Esophagus squamous epithelium (tissue), 5 donors: Measurements from ENCODE around the gene CMTM6. TPM values are rescaled to one million over a fixed set of nuclear protein-coding genes. Genes with fewer than 3 reads are reported as not detected.
A peak's percentile ranks its signal among the peaks of the same experiment; 100 is the strongest.
"Not testable (repeated sequence)": the region's sequence is repeated elsewhere in the genome, so short reads cannot be mapped to it uniquely, and the experiment has no call there.

Experiments
- DNase-seq: peaks from one replicate; lab custom pipeline; 2025; lab: John Stamatoyannopoulos, UW
- H3K27ac ChIP-seq, 4 donors: fragments of 200-600 bp; sonication (generic); one replicate each; pipeline ENCODE4 v1.5.1; 2016 to 2019; ENCODE audit warnings: mild to moderate bottlenecking in 1 of 4
- H3K27me3 ChIP-seq, 4 donors: fragments of 200-600 bp; sonication (generic); 1 replicate in 3 of 4; 2 replicates in 1 of 4; pipeline versions ENCODE4 v1.5.1 to v1.6.0; 2017 to 2021; ENCODE audit warnings: antibody characterized with exemption in 1 of 4
- H3K36me3 ChIP-seq, 3 donors: fragments of 200-600 bp; sonication (generic); one replicate each; pipeline ENCODE4 v1.5.1; 2016 to 2019
- H3K4me1 ChIP-seq, 3 donors: fragments of 200-600 bp; sonication (generic); one replicate each; pipeline ENCODE4 v1.5.1; 2017 to 2019
- H3K4me3 ChIP-seq, 4 donors: fragments of 200-600 bp; sonication (generic); 1 replicate in 3 of 4; 2 replicates in 1 of 4; pipeline ENCODE4 v1.5.1; 2016 to 2019; ENCODE audit warnings: mild to moderate bottlenecking in 2 of 4, moderate library complexity in 1 of 4
- H3K9me3 ChIP-seq, 3 donors: fragments of 200-600 bp; sonication (generic); one replicate each; pipeline ENCODE4 v1.5.1; 2016 to 2019
- CTCF ChIP-seq, 6 experiments: fragments of 450-650 bp in 4 of 6; fragments of 200-600 bp in 2 of 6; sonication (generic) in 2 of 6; IDR thresholded peaks; one replicate each; pipeline ENCODE4 v1.5.1; 2016 to 2019; ENCODE audit warnings: antibody characterized with exemption in 6 of 6, mild to moderate bottlenecking in 4 of 6, moderate library complexity in 4 of 6
- POLR2A ChIP-seq, 4 donors: fragments of 450-650 bp; IDR thresholded peaks; one replicate each; pipeline ENCODE4 v1.6.1; 2017; ENCODE audit warnings: antibody characterized with exemption in 4 of 4, mild to moderate bottlenecking in 4 of 4, moderate library complexity in 3 of 4
- WGBS, 2 donors: methylation state at CpG; one replicate each; pipeline ENCODE4 v1.1.5; 2018; 5-methylcytosine and 5-hydroxymethylcytosine counted together
- intact Hi-C: fragments of 100-400 bp; cut with DNase I; formaldehyde crosslinking; loops from one replicate; pipeline ENCODE4 v1.15.0; 2022
- total RNA-seq, 4 donors: library from RNA; depleted of rRNA; stranded (reverse); fragments of >200 nt; gene quantifications; one replicate each; pipeline ENCODE4 v1.1.0, GENCODE V29; 2016
- donor health status: DM: yes; HTN: yes; CAD: no.

The CMTM6 gene
- total RNA-seq, 4 donors from 2014 or later: 36.6 to 70.9 (median 63.9) TPM

- DNase-seq: no peak
- TF ChIP-seq POLR2A (IDR thresholded peaks at IDR 0.05) (no peak), CTCF (IDR thresholded peaks at IDR 0.05) (no peak)
- Histone ChIP-seq H3K27ac (no peak overlapping the region), H3K9me3 (no peaks in the 10 kb centered on the region), H3K4me1 (no peaks in the 10 kb centered on the region), H3K36me3 (peaks cover 0 to 32% (median 8%) of the 10 kb centered on the region in 3 donors), H3K27me3 (no peaks in the 10 kb centered on the region), H3K4me3 (no peak overlapping the region)
- intact Hi-C loops: no loop called here
- WGBS, 2 donors: 35 to 79% methylated on average over 1 of the region's 1 CpG
These were observed 22.0 kb downstream of the CMTM6 start for GRCh38 chr3:32480604-32481003.

- Histone ChIP-seq H3K9me3 (no peaks in the 10 kb centered on the region), H3K27ac (no peak overlapping the region), H3K36me3 (peaks cover 0 to 7% (median 0%) of the 10 kb centered on the region in 3 donors), H3K4me1 (peaks cover 11 to 16% (median 12%) of the 10 kb centered on the region in 3 donors), H3K27me3 (no peaks in the 10 kb centered on the region), H3K4me3 (no peak overlapping the region)
- 79 to 100% methylated on average over 2 of the region's 2 CpGs for WGBS, 2 donors
- no peak for TF ChIP-seq POLR2A (IDR thresholded peaks at IDR 0.05)
- no peak for DNase-seq
- intact Hi-C loops: no loop called here
These were observed 28.5 kb downstream of the CMTM6 start for GRCh38 chr3:32474201-32474600.

GRCh38 chr3:32472151-32472550 is 30.5 kb downstream of the CMTM6 start:
- DNase-seq, H3K27me3 ChIP-seq, H3K4me3 ChIP-seq, intact Hi-C loops, H3K27ac ChIP-seq, H3K36me3 ChIP-seq, H3K9me3 ChIP-seq: not testable (repeated sequence)
- WGBS, 2 donors: 93 to 97% methylated on average over 10 to 11 of the region's 12 CpGs
- peaks cover 18 to 36% (median 25%) of the 10 kb centered on the region in 3 donors for H3K4me1 ChIP-seq

GRCh38 chr3:32471246-32471645 is 31.4 kb downstream of the CMTM6 start:
- peaks cover 0 to 7% (median 0%) of the 10 kb centered on the region in 3 donors for H3K36me3 ChIP-seq
- 83 to 84% methylated on average over 1 to 3 of the region's 3 CpGs for WGBS, 2 donors
- DNase-seq: no peak
- H3K27ac ChIP-seq: no peak overlapping the region
- peaks cover 0 to 12% (median 0%) of the 10 kb centered on the region in 4 donors for H3K27me3 ChIP-seq
- intact Hi-C loops: no loop called here
- H3K4me1 ChIP-seq: peaks cover 18 to 36% (median 25%) of the 10 kb centered on the region in 3 donors
- no peak for TF ChIP-seq POLR2A (IDR thresholded peaks at IDR 0.05)
- TF ChIP-seq CTCF (IDR thresholded peaks at IDR 0.05): no peak
- no peak overlapping the region for H3K4me3 ChIP-seq
- H3K9me3 ChIP-seq: no peaks in the 10 kb centered on the region

- Histone ChIP-seq H3K36me3 (peaks cover 0 to 7% (median 0%) of the 10 kb centered on the region in 3 donors), H3K4me3 (no peak overlapping the region), H3K4me1 (peaks cover 18 to 36% (median 25%) of the 10 kb centered on the region in 3 donors), H3K27me3 (peaks cover 0 to 15% (median 0%) of the 10 kb centered on the region in 4 donors), H3K27ac (peak overlapping the region in 2 of 4 donors; percentile 3 to 27), H3K9me3 (no peaks in the 10 kb centered on the region)
- TF ChIP-seq CTCF (IDR thresholded peaks at IDR 0.05) (no peak), POLR2A (IDR thresholded peaks at IDR 0.05) (no peak)
- intact Hi-C loops: no loop called here
- no peak for DNase-seq
- 73 to 86% methylated on average over 5 of the region's 5 CpGs for WGBS, 2 donors
These were observed 32.3 kb downstream of the CMTM6 start for GRCh38 chr3:32470362-32470761.

- TF ChIP-seq POLR2A (IDR thresholded peaks at IDR 0.05) (no peak), CTCF (IDR thresholded peaks at IDR 0.05) (no peak)
- no peak for DNase-seq
- Histone ChIP-seq H3K27me3 (peaks cover 0 to 15% (median 0%) of the 10 kb centered on the region in 4 donors), H3K27ac (no peak overlapping the region), H3K9me3 (no peaks in the 10 kb centered on the region), H3K36me3 (peaks cover 0 to 7% (median 0%) of the 10 kb centered on the region in 3 donors), H3K4me3 (no peak overlapping the region), H3K4me1 (peaks cover 18 to 36% (median 25%) of the 10 kb centered on the region in 3 donors)
- intact Hi-C loops: loop anchor here (5.0 to 10.0 kb wide), 2 partner anchors 87 to 175 kb away; no protein-coding TSS in a partner anchor
- 72 to 82% methylated on average over 6 to 7 of the region's 7 CpGs for WGBS, 2 donors
These were observed 33.3 kb downstream of the CMTM6 start for GRCh38 chr3:32469151-32469874.
